SIG-M5 treated with dmso at 0.1 percent for 504 hours (cell line): ENCODE data around the gene ANKRD44.
"Not testable (repeated sequence)": the region's sequence is repeated elsewhere in the genome, so short reads cannot be mapped to it uniquely, and the experiment has no call there.

Experiments used
- DNase-seq: peaks from one replicate; lab custom pipeline; 2025; ENCODE audit not compliant: unreplicated experiment; lab: John Stamatoyannopoulos, UW

Gene ANKRD44

GRCh38 chr2:197241153-197241552 is 69.4 kb downstream of the ANKRD44 start:
- no peak for DNase-seq

- DNase-seq: peak; percentile 30
These were observed 70.0 kb downstream of the ANKRD44 start for GRCh38 chr2:197240421-197241041.

- DNase-seq: not testable (repeated sequence)
These were observed 70.6 kb downstream of the ANKRD44 start for GRCh38 chr2:197240018-197240417.

- peak; percentile 83 for DNase-seq
These were observed 71.1 kb downstream of the ANKRD44 start for GRCh38 chr2:197239434-197239833.

GRCh38 chr2:197238043-197238365 is 72.6 kb downstream of the ANKRD44 start:
- DNase-seq: no peak

GRCh38 chr2:197237291-197238042 is 73.1 kb downstream of the ANKRD44 start:
- no peak for DNase-seq

- no peak for DNase-seq
These were observed 73.8 kb downstream of the ANKRD44 start for GRCh38 chr2:197236816-197237215.

- DNase-seq: no peak
These were observed 74.4 kb downstream of the ANKRD44 start for GRCh38 chr2:197236159-197236558.

GRCh38 chr2:197235711-197236110 is 74.9 kb downstream of the ANKRD44 start:
- DNase-seq: no peak

GRCh38 chr2:197234671-197235191 is 75.8 kb downstream of the ANKRD44 start:
- no peak for DNase-seq

GRCh38 chr2:197233473-197233872 is 77.1 kb downstream of the ANKRD44 start:
- DNase-seq: no peak

GRCh38 chr2:197232010-197232409 is 78.6 kb downstream of the ANKRD44 start:
- no peak for DNase-seq

GRCh38 chr2:197229509-197230443 is 80.8 kb downstream of the ANKRD44 start:
- peak; percentile 37 for DNase-seq

GRCh38 chr2:197223451-197223850 is 87.1 kb downstream of the ANKRD44 start:
- DNase-seq: no peak

- no peak for DNase-seq
These were observed 90.9 kb downstream of the ANKRD44 start for GRCh38 chr2:197219636-197220035.

GRCh38 chr2:197217541-197217940 is 93.0 kb downstream of the ANKRD44 start:
- no peak for DNase-seq

GRCh38 chr2:197216361-197216979 is 94.1 kb downstream of the ANKRD44 start:
- DNase-seq: peak; percentile 78

- DNase-seq: peak; percentile 30
These were observed 94.7 kb downstream of the ANKRD44 start for GRCh38 chr2:197215748-197216360.

GRCh38 chr2:197212344-197213262 is 98.0 kb downstream of the ANKRD44 start:
- no peak for DNase-seq
